COLO668 (cell line): Measurements from ENCODE around the gene COL12A1.

ENCODE experiments used
- DNase-seq: peaks from one replicate; lab custom pipeline; 2025; ENCODE audit not compliant: unreplicated experiment; lab: John Stamatoyannopoulos, UW

Gene COL12A1

DNA sequence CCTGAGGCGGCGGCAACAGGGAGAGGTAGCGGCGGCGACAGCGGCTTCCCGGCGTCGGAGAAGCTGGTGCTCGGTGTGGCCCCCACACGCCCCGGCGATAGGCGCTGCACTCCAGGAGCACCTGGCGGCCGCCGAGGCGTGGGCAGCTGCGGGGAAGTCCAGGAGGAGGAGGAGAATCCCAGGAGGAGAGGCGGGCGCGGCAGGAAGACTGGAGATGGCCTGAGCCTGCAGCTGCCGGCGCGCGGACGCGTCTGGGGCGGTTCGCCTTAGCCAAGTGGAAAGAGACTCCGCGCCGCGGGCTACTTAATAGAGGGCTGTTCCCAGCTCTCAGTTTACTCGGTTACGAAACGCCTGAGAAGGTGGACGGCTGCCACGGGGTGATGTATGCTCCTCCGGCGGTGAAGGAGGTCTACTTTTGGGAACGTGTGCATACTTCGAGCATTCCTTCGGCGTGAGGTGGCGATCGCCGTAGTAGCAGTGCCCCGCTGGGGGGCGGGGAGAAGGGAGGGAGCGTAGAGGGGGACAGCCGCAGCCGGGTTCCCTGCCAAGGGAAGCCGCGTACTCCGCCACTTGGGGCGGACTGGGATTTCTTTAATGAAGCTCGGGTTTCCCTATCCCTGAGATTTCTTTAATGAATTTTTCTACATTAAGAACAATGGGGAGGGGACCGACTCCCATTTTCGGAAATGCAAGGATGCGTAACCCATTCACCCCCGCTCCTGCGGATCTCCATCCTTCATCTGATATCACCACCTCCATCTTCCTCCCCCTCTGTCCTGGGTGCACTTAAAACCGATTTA, at the start of gene COL12A1:
COL12A1 (minus strand) TSS at position 278 of the 800 bp plus-strand sequence. CDS start 3,261 bp downstream, outside the sequence.
- DNase-seq, result peak; percentile 51

- no peak for DNase-seq
Observed at GRCh38 chr6:75250552-75250951, 44.7 kb upstream of the COL12A1 start.

- no peak for DNase-seq
Observed at GRCh38 chr6:75249837-75250236, 44.0 kb upstream of the COL12A1 start.

GRCh38 chr6:75246386-75246785, 40.5 kb upstream of the COL12A1 start:
- no peak for DNase-seq

DNA sequence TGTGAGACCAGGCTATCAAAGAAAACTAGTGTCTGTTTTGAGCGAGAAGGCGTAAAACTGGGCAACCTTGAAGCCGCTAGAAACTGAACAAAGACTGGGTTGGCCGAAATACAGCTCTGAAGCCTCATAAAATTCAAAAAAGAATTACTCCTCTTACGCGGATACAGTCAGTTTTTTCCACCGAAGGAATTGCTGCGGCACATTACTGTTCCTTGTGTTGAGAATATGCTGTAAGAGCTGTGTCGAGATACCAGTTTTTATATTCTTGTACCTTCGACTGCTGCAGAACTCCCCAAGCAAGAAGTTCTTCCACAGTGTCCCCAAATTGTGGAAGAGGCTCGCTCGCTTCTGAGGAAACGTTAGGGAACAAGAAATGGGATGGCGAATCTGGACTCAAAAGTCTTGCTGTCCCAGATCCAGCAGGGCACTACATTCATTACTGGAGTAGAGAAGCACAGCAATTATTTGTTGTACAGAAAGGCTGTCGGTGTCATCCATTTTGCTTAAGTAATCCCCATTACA, 38.3 kb upstream of the COL12A1 start:
- no peak for DNase-seq

GRCh38 chr6:75243333-75244062, 37.6 kb upstream of the COL12A1 start, which contains the start of gene COX7A2:
TSS of gene COX7A2 (minus strand) at chr6:75243801. CDS start at chr6:75243734, 67 bp downstream.
- peak; percentile 85 for DNase-seq

DNA sequence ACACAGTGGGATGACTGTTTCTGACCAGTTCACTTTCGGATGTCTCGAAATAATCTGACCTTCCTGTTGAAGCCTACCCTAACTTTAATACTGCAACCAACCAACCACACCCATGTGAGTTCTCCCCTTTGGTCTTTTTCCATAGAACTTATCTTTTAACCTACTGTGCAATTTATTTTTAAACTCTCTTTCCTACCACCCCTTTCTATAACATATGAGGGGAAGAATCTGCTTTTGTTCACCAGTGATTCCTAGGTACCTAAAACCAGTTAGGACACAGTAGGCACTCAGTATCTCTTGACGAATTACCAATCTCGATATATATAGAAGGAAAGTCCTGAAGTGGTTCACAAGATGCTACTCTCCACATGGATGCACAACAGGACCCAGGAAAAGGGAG, 30.8 kb upstream of the COL12A1 start:
- DNase-seq, result no peak

DNA sequence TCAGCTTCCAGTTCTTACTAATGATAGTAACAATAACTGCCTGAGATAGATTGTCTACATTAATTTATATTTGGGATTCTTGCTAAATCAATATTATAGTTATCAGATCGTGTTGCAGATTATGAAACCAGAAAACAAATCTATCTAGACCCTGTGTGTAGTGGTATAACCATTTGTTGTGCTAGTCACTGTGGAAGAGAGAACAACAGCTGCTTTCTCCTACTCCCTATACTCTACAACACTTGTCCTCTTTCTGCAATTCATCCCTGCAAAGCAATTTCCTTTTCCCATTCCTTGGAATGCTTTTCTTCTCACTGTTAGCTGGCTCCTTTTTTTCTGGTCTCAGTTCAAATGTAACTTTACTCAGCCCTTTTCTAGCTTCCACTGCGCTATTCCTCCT, 29.4 kb upstream of the COL12A1 start:
- no peak for DNase-seq

DNA sequence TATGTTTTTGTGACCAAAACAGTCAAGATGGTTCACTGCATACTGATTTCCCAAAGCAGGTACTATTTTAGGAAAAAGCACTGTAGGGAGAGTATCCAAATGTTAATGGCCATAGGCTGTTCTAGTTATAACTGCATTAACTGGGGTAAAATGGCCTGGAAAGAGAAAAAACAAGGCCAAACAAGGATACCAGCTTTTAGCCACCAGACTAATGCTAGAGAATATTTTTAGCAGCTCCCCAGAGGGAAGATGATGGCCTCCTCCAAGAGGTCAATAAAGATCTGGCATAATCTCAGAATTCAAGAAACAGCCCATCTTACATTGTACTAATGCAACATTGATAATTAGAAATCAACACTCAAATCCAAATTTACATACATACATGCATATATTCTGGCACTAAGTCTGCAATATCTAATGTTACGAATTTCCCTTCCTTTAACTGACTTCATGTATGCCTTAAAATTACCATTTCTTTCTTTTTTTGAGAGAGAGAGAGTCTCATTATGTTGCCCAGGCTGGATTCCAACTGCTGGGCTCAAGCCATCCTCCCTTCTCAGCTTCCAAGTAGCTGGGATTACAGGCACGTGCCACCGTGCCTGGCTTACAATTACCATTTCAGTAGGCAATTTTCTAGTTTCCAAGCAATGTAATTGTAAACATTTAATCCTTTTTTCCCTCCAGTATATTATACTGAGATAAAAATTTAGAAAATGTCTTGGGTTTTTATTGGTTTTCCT, 28.4 kb upstream of the COL12A1 start:
- no peak for DNase-seq

- DNase-seq, result no peak
Observed at GRCh38 chr6:75233092-75233615, 27.3 kb upstream of the COL12A1 start.

- peak; percentile 0 for DNase-seq
Observed at GRCh38 chr6:75230484-75231325, 24.9 kb upstream of the COL12A1 start.

- no peak for DNase-seq
Observed at GRCh38 chr6:75224303-75224926, 18.6 kb upstream of the COL12A1 start.

DNA sequence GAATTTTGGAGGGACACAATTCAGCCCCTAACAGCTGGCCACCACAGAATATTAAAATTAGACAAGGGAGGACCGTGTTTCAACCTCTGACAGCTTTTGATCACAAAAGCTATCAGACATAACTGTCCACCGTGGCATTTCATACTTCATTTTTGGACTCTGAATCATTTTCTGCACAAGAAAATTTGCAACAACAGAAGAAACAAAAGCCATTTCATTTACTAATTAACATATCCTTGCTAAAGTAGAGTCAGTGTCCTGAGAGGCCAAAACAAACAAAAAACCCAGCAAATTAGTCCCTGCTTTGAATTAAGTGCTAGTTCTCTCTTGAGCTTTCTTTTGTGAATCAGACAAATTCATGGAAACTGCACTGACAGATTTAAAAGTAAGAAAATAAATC, 17.6 kb upstream of the COL12A1 start:
- DNase-seq, result no peak

DNA sequence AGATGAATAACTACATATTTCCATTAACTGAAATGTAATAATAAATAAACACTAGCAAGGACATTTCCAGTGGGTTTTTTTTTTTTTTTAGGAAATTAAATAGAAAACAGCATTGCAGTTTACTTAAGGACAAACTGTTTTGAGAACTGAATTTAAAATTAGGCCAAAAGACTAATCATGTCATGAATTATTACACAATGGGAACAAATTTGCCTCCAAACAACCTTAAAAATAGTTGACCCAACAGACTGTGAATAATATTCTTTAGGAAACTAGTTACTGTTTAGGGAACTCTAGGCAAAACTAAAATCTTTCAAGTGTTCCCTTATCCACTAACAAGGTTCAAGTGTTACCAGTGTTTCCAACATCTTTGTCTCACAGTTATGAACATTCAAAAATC, 16.4 kb upstream of the COL12A1 start:
- no peak for DNase-seq

DNA sequence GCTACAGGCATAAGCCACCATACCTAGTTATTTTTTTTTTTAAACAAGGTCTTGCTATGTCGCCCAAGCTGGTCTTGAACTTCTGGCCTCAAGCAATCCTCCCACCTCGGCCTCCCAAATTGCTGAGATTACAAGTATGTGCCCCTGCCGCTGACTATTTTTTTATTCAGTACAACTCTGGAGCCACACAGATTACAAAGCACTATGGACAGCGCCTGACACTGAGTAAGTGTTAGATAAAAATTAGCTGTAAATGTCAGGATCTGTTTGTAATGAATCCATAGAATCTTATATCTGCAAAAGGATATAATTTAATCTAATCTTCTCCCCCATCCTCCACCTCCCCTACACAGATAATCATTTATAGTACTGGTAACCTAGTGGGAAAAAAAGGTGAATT, 15.3 kb upstream of the COL12A1 start:
- no peak for DNase-seq

- DNase-seq, result no peak
Observed at GRCh38 chr6:75220357-75220756, 14.5 kb upstream of the COL12A1 start.

- DNase-seq, result no peak
Observed at GRCh38 chr6:75219263-75219662, 13.4 kb upstream of the COL12A1 start.

DNA sequence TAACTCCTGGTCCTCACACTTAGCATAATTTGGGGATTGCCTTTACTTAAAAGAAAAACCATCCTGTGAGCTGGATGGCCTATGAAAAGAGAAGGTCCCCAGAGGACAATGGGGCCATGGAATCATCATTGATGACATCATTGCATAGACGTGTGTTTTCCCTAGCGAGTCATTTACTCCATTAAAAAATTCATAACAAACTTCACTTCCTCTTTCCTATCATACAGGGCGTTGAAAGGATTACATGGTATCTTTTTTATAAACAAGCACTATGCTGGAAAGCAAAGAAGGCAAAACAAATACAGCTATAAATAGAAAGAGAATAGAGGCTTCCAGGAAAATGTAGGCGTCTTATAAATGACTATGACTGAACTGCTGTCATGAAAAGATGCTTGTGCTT, 11.3 kb upstream of the COL12A1 start:
- no peak for DNase-seq

GRCh38 chr6:75215291-75215690, 9.4 kb upstream of the COL12A1 start:
- no peak for DNase-seq

DNA sequence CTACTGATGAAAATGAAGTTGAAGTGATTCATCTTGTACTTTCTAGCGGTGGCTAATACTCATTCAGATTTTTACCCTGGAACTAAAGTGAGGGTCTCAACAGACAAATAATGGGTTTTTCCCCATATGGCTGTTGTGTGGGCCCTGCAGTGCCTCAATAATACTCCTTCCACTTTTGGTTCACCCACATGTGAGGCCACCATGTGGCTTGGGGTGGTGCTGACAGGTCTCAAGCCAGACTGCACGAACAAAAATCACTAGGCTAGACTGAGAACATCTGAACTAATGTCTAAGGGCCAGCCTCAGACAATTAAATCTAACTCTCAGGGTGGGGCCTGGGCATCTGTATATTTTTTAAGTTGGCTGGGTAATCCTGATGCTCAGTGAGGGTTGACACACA, 7.9 kb upstream of the COL12A1 start:
- no peak for DNase-seq
